ENCODE measurements around the gene QTRT2. TPM values are rescaled to one million over a fixed set of nuclear protein-coding genes. Genes with fewer than 3 reads are reported as not detected.

QTRT2 gene
- total and polyA plus RNA-seq, 4 donors, result 5.3 to 33.0 (median 18.5) TPM

DNA sequence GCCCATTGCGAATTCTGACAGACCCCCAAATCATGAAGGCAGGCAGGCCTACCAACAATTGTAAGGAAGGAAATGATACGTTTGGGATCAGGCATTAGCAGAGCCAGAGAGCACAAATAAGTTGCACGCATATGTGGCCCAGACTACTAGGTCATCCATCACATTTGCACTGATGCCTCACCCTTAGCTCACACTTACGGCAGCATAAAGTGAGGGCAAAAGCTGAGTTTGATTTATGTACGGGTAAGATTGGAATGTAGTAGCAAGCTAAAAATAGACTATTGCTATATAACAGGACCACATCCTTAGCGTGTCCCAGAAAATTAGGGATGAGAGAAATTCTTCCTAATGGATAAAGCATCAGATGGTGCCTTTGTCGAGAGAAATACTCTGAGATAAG is 58.6 kb downstream of the QTRT2 start:
- DNase-seq, result no peak
- WGBS, 2 donors, result 95 to 96% methylated on average over 7 of the region's 7 CpGs
- ATAC-seq (ENCODE audit: insufficient read depth, low FRiP score), result no peak
- no peak overlapping the region for H3K4me3 ChIP-seq
- H3K9me3 ChIP-seq (ENCODE audit: control insufficient read depth in 4 of 4, insufficient read depth in 3 of 4, low read length in 3 of 4), result no peaks in the 10 kb centered on the region
- no peaks in the 10 kb centered on the region for H3K36me3 ChIP-seq (ENCODE audit: control insufficient read depth in 4 of 4, insufficient read depth in 4 of 4, low read length in 4 of 4)
- TF ChIP-seq, protein P1, sequence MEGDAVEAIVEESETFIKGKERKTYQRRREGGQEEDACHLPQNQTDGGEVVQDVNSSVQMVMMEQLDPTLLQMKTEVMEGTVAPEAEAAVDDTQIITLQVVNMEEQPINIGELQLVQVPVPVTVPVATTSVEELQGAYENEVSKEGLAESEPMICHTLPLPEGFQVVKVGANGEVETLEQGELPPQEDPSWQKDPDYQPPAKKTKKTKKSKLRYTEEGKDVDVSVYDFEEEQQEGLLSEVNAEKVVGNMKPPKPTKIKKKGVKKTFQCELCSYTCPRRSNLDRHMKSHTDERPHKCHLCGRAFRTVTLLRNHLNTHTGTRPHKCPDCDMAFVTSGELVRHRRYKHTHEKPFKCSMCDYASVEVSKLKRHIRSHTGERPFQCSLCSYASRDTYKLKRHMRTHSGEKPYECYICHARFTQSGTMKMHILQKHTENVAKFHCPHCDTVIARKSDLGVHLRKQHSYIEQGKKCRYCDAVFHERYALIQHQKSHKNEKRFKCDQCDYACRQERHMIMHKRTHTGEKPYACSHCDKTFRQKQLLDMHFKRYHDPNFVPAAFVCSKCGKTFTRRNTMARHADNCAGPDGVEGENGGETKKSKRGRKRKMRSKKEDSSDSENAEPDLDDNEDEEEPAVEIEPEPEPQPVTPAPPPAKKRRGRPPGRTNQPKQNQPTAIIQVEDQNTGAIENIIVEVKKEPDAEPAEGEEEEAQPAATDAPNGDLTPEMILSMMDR (IDR thresholded peaks at IDR 0.05; ENCODE audit: control extremely low read depth, extremely low read depth), result no peak
- peaks cover 0 to 1% (median 0%) of the 10 kb centered on the region in 5 donors for H3K4me1 ChIP-seq (ENCODE audit: control insufficient read depth in 5 of 5, insufficient read depth in 5 of 5, low read length in 5 of 5)
- H3K27me3 ChIP-seq (ENCODE audit: control insufficient read depth in 3 of 3, insufficient read depth in 3 of 3, low read length in 2 of 3), result no peaks in the 10 kb centered on the region
- H3K9ac ChIP-seq (ENCODE audit: insufficient read depth in 1 of 2, low read length in 2 of 2), result no peak overlapping the region
- no peak overlapping the region for H3K27ac ChIP-seq (ENCODE audit: low read depth in 1 of 2, low read length in 1 of 2)

GRCh38 chr3:114119776-114120175 is 63.2 kb downstream of the QTRT2 start:
- no peaks in the 10 kb centered on the region for H3K27me3 ChIP-seq (ENCODE audit: control insufficient read depth in 3 of 3, insufficient read depth in 3 of 3, low read length in 2 of 3)
- no peak for DNase-seq
- no peaks in the 10 kb centered on the region for H3K9me3 ChIP-seq (ENCODE audit: control insufficient read depth in 4 of 4, insufficient read depth in 3 of 4, low read length in 3 of 4)
- H3K4me3 ChIP-seq, result no peak overlapping the region
- H3K36me3 ChIP-seq (ENCODE audit: control insufficient read depth in 4 of 4, insufficient read depth in 4 of 4, low read length in 4 of 4), result no peaks in the 10 kb centered on the region
- TF ChIP-seq, protein P1 (IDR thresholded peaks at IDR 0.05; ENCODE audit: control extremely low read depth, extremely low read depth), result no peak
- H3K9ac ChIP-seq (ENCODE audit: insufficient read depth in 1 of 2, low read length in 2 of 2), result no peak overlapping the region
- no peak for ATAC-seq (ENCODE audit: insufficient read depth, low FRiP score)
- H3K4me1 ChIP-seq (ENCODE audit: control insufficient read depth in 5 of 5, insufficient read depth in 5 of 5, low read length in 5 of 5), result peaks cover 0 to 6% (median 2%) of the 10 kb centered on the region in 5 donors
- 59 to 73% methylated on average over 1 of the region's 1 CpG for WGBS, 2 donors
- H3K27ac ChIP-seq (ENCODE audit: low read depth in 1 of 2, low read length in 1 of 2), result no peak overlapping the region

DNA sequence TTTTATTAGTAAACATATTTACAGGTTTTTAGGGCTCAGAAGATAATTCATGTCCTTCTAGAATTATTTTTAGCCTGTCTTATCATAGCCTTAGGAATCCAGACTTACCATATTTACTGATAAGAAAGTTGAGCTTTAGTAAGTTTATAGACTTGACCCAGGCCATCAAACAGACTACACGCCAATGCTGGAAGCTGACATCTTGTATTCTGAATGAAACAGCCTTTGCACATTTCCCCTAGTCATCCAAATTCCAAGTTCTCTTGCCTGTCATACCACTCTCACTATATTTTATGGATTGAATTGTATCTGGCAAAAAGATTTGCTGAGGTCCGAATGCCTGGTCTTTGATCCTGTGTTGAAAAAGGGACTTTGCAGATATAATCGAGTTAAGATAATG is 63.7 kb downstream of the QTRT2 start:
- H3K4me3 ChIP-seq, result no peak overlapping the region
- 83 to 89% methylated on average over 3 of the region's 3 CpGs for whole genome bisulfite sequencing, 2 donors
- H3K9me3 ChIP-seq (ENCODE audit: control insufficient read depth in 4 of 4, insufficient read depth in 3 of 4, low read length in 3 of 4), result no peaks in the 10 kb centered on the region
- DNase-seq (no peak), ATAC-seq (ENCODE audit: insufficient read depth, low FRiP score) (no peak)
- H3K36me3 ChIP-seq (ENCODE audit: control insufficient read depth in 4 of 4, insufficient read depth in 4 of 4, low read length in 4 of 4), result no peaks in the 10 kb centered on the region
- H3K9ac ChIP-seq (ENCODE audit: insufficient read depth in 1 of 2, low read length in 2 of 2), result no peak overlapping the region
- no peaks in the 10 kb centered on the region for H3K27me3 ChIP-seq (ENCODE audit: control insufficient read depth in 3 of 3, insufficient read depth in 3 of 3, low read length in 2 of 3)
- H3K4me1 ChIP-seq (ENCODE audit: control insufficient read depth in 5 of 5, insufficient read depth in 5 of 5, low read length in 5 of 5), result peaks cover 0 to 6% (median 2%) of the 10 kb centered on the region in 5 donors
- no peak overlapping the region for H3K27ac ChIP-seq (ENCODE audit: low read depth in 1 of 2, low read length in 1 of 2)
- TF ChIP-seq, protein P1 (IDR thresholded peaks at IDR 0.05; ENCODE audit: control extremely low read depth, extremely low read depth), result no peak

Data from lung (tissue), 12 donors.